Measurements from ENCODE around the gene LPGAT1. TPM values are rescaled to one million over a fixed set of nuclear protein-coding genes. Genes with fewer than 3 reads are reported as not detected.

Gene LPGAT1
- total RNA-seq, 1 experiment from 2014 or later: 37.5 TPM

- no TSS peak for BruUV-seq (replicated peaks)
- intact Hi-C loops (cut with micrococcal nuclease; ENCODE audit: unreplicated experiment): no loop called here
- CTCF ChIA-PET: no interaction called here
Measured at GRCh38 chr1:211750599-211750998, 80.0 kb downstream of the LPGAT1 start.

DNA sequence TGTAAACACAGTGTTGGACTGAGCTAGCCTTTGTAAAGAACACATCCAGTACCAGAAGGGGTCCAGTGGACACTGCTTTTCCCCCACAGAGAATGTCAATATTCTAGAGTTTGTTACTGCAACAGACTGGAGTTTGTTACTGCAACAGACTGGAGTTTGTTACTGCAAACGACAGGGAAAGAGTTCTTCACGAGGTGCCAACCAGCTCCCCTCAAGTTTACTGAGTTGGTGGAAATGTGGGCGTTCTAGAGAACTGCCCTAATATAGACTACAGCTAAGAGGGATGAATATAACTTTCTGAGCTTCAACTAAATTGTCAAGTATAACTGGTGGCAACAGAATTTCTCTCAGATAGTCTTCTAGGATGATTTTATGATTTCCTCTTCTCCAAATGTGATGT is 81.3 kb downstream of the LPGAT1 start:
- POLR2A ChIA-PET (ENCODE audit: low non-redundant PET): no interaction called here
- H3K36me3 ChIP-seq (ENCODE audit: insufficient read depth, low read length, poor library complexity, severe bottlenecking): peaks cover 6% of the 10 kb centered on the region
- H3K9me3 ChIP-seq (ENCODE audit: low read depth, low read length, poor library complexity, severe bottlenecking): no peaks in the 10 kb centered on the region
- BruUV-seq (replicated peaks): no TSS peak
- no peak for TF ChIP-seq EZH2 (IDR thresholded peaks at IDR 0.05; ENCODE audit: borderline replicate concordance, low read depth, low read length, poor library complexity, severe bottlenecking)
- TF ChIP-seq, protein P1, sequence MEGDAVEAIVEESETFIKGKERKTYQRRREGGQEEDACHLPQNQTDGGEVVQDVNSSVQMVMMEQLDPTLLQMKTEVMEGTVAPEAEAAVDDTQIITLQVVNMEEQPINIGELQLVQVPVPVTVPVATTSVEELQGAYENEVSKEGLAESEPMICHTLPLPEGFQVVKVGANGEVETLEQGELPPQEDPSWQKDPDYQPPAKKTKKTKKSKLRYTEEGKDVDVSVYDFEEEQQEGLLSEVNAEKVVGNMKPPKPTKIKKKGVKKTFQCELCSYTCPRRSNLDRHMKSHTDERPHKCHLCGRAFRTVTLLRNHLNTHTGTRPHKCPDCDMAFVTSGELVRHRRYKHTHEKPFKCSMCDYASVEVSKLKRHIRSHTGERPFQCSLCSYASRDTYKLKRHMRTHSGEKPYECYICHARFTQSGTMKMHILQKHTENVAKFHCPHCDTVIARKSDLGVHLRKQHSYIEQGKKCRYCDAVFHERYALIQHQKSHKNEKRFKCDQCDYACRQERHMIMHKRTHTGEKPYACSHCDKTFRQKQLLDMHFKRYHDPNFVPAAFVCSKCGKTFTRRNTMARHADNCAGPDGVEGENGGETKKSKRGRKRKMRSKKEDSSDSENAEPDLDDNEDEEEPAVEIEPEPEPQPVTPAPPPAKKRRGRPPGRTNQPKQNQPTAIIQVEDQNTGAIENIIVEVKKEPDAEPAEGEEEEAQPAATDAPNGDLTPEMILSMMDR (conservative IDR thresholded peaks at IDR 0.05; ENCODE audit: low read depth, low read length): no peak
- CTCF ChIA-PET: no interaction called here
- no peak for DNase-seq (ENCODE audit: low spot score)
- no peaks in the 10 kb centered on the region for H3K27me3 ChIP-seq (replicated peaks; ENCODE audit: insufficient read depth, low read depth, low read length, poor library complexity)
- H3K4me1 ChIP-seq (ENCODE audit: insufficient read depth, low read length, poor library complexity, severe bottlenecking): no peaks in the 10 kb centered on the region
- no peak overlapping the region for H3K4me3 ChIP-seq (ENCODE audit: low read depth, low read length, poor library complexity, severe bottlenecking)
- no peak overlapping the region for H3K27ac ChIP-seq (ENCODE audit: low read depth, low read length, poor library complexity, severe bottlenecking)
- intact Hi-C loops (cut with micrococcal nuclease; ENCODE audit: unreplicated experiment): no loop called here

More at GRCh38 chr1:211750599-211750998, 80.0 kb downstream of the LPGAT1 start:
- no peaks in the 10 kb centered on the region for H3K27me3 ChIP-seq (replicated peaks; ENCODE audit: insufficient read depth, low read depth, low read length, poor library complexity)
- DNase-seq (ENCODE audit: low spot score): no peak
- POLR2A ChIA-PET (ENCODE audit: low non-redundant PET): no interaction called here
- H3K4me3 ChIP-seq (ENCODE audit: low read depth, low read length, poor library complexity, severe bottlenecking): no peak overlapping the region
- no peaks in the 10 kb centered on the region for H3K9me3 ChIP-seq (ENCODE audit: low read depth, low read length, poor library complexity, severe bottlenecking)
- no peak for TF ChIP-seq EZH2 (IDR thresholded peaks at IDR 0.05; ENCODE audit: borderline replicate concordance, low read depth, low read length, poor library complexity, severe bottlenecking)
- TF ChIP-seq, protein P1 (conservative IDR thresholded peaks at IDR 0.05; ENCODE audit: low read depth, low read length): no peak
- no peaks in the 10 kb centered on the region for H3K4me1 ChIP-seq (ENCODE audit: insufficient read depth, low read length, poor library complexity, severe bottlenecking)
- H3K27ac ChIP-seq (ENCODE audit: low read depth, low read length, poor library complexity, severe bottlenecking): no peak overlapping the region
- H3K36me3 ChIP-seq (ENCODE audit: insufficient read depth, low read length, poor library complexity, severe bottlenecking): peaks cover 6% of the 10 kb centered on the region

DNA sequence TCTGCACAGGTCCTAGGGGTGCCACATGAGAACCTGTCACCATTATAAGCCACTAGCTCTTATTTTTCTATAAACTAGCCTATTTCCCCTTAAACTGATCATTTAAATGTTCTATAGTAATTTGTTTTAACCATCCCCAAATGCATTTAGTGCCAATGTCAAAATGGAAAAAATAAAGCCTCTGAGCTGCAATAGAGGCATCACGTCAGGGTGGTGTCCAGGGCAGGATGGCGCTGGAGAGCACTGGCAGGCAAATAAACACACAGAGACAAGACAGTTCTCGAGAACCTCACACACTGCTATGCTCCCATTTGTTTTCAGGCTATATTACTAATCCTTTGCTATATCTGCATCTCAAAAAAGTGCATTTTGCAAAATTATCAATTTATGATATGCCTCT is 81.8 kb downstream of the LPGAT1 start:
- Histone ChIP-seq H3K27ac (ENCODE audit: low read depth, low read length, poor library complexity, severe bottlenecking) (no peak overlapping the region), H3K36me3 (ENCODE audit: insufficient read depth, low read length, poor library complexity, severe bottlenecking) (peaks cover 6% of the 10 kb centered on the region), H3K9me3 (ENCODE audit: low read depth, low read length, poor library complexity, severe bottlenecking) (no peaks in the 10 kb centered on the region), H3K4me1 (ENCODE audit: insufficient read depth, low read length, poor library complexity, severe bottlenecking) (no peaks in the 10 kb centered on the region), H3K27me3 (replicated peaks; ENCODE audit: insufficient read depth, low read depth, low read length, poor library complexity) (no peaks in the 10 kb centered on the region), H3K4me3 (ENCODE audit: low read depth, low read length, poor library complexity, severe bottlenecking) (no peak overlapping the region)
- ChIA-PET POLR2A (ENCODE audit: low non-redundant PET) (no interaction called here), CTCF (no interaction called here)
- TF ChIP-seq, protein P1 (conservative IDR thresholded peaks at IDR 0.05; ENCODE audit: low read depth, low read length): no peak
- no peak for TF ChIP-seq EZH2 (IDR thresholded peaks at IDR 0.05; ENCODE audit: borderline replicate concordance, low read depth, low read length, poor library complexity, severe bottlenecking)
- no TSS peak for BruUV-seq (replicated peaks)
- no peak for DNase-seq (ENCODE audit: low spot score)
- intact Hi-C loops (cut with micrococcal nuclease; ENCODE audit: unreplicated experiment): no loop called here

Measured in A673 (cell line).